ENCODE data around the gene GALNT18. TPM values are rescaled to one million over a fixed set of nuclear protein-coding genes. Genes with fewer than 3 reads are reported as not detected.

Gene GALNT18
- total RNA-seq, 2 experiments from 2014 or later, result not detected

- Histone ChIP-seq H3K36me3 (ENCODE audit: insufficient read depth, low read length) (no peaks in the 10 kb centered on the region), H3K4me3 (ENCODE audit: low read depth, low read length, poor library complexity, severe bottlenecking) (no peak overlapping the region), H4K20me1 (ENCODE audit: insufficient read depth, low read length) (no peaks in the 10 kb centered on the region), H3K79me2 (ENCODE audit: insufficient read depth, low read depth, low read length) (no peaks in the 10 kb centered on the region), H3K27ac (ENCODE audit: low read depth, low read length, poor library complexity, severe bottlenecking) (no peak overlapping the region), H3K9me3 (ENCODE audit: low read length) (no peaks in the 10 kb centered on the region), H3K4me1 (ENCODE audit: insufficient read depth, low read length, poor library complexity, severe bottlenecking) (no peaks in the 10 kb centered on the region), H3K9me2 (ENCODE audit: insufficient read depth, low read length) (no peaks in the 10 kb centered on the region), H3K4me2 (ENCODE audit: low read length) (no peak overlapping the region), H2AFZ (ENCODE audit: low read length) (no peak overlapping the region)
- TF ChIP-seq, protein P1, sequence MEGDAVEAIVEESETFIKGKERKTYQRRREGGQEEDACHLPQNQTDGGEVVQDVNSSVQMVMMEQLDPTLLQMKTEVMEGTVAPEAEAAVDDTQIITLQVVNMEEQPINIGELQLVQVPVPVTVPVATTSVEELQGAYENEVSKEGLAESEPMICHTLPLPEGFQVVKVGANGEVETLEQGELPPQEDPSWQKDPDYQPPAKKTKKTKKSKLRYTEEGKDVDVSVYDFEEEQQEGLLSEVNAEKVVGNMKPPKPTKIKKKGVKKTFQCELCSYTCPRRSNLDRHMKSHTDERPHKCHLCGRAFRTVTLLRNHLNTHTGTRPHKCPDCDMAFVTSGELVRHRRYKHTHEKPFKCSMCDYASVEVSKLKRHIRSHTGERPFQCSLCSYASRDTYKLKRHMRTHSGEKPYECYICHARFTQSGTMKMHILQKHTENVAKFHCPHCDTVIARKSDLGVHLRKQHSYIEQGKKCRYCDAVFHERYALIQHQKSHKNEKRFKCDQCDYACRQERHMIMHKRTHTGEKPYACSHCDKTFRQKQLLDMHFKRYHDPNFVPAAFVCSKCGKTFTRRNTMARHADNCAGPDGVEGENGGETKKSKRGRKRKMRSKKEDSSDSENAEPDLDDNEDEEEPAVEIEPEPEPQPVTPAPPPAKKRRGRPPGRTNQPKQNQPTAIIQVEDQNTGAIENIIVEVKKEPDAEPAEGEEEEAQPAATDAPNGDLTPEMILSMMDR (conservative IDR thresholded peaks at IDR 0.05; ENCODE audit: low read length), result no peak
- no peak for TF ChIP-seq EZH2phosphoT487 (IDR thresholded peaks at IDR 0.05; ENCODE audit: borderline replicate concordance, low read depth, low read length)
- POLR2A ChIA-PET, result no interaction called here
- CTCF ChIA-PET (ENCODE audit: unreplicated experiment), result no interaction called here
- intact Hi-C loops (cut with micrococcal nuclease; ENCODE audit: unreplicated experiment), result no loop called here
- no peak for DNase-seq (ENCODE audit: low spot score)
- no TSS peak for BruUV-seq (replicated peaks)
Observed at GRCh38 chr11:11348303-11348702, 273.5 kb downstream of the GALNT18 start.

DNA sequence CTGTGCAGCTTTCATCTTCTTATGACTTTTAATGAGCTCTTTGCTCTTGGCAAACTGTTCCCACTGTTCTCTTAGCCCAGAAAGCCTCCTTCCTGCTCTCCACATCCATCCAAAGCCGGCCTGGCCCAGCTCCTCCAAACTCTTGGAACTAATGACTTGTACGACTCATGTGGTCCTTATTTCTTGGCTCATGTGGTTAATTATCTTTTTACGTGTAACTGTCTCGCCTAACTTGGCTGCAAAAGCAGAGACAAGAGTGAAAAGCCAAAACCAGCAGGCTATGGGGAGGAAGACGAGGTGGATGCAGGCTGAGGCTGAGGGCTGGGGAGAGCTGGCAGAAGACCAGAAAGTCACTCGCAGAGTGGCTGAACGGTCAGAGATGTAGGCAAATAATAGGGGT, 274.2 kb downstream of the GALNT18 start:
- Histone ChIP-seq H3K27ac (ENCODE audit: low read depth, low read length, poor library complexity, severe bottlenecking) (no peak overlapping the region), H3K4me1 (ENCODE audit: insufficient read depth, low read length, poor library complexity, severe bottlenecking) (no peaks in the 10 kb centered on the region), H3K9me2 (ENCODE audit: insufficient read depth, low read length) (no peaks in the 10 kb centered on the region), H4K20me1 (ENCODE audit: insufficient read depth, low read length) (no peaks in the 10 kb centered on the region), H3K4me2 (ENCODE audit: low read length) (no peak overlapping the region), H3K36me3 (ENCODE audit: insufficient read depth, low read length) (no peaks in the 10 kb centered on the region), H2AFZ (ENCODE audit: low read length) (no peak overlapping the region), H3K4me3 (ENCODE audit: low read depth, low read length, poor library complexity, severe bottlenecking) (no peak overlapping the region), H3K79me2 (ENCODE audit: insufficient read depth, low read depth, low read length) (no peaks in the 10 kb centered on the region), H3K9me3 (ENCODE audit: low read length) (no peaks in the 10 kb centered on the region)
- BruUV-seq (replicated peaks), result no TSS peak
- intact Hi-C loops (cut with micrococcal nuclease; ENCODE audit: unreplicated experiment), result no loop called here
- POLR2A ChIA-PET, result interaction anchor here (1.0 kb wide), 1 partner anchor 306 kb away, joined by 3 read pairs; no protein-coding TSS in a partner anchor
- DNase-seq (ENCODE audit: low spot score), result no peak
- TF ChIP-seq, protein P1 (conservative IDR thresholded peaks at IDR 0.05; ENCODE audit: low read length), result no peak
- no peak for TF ChIP-seq EZH2phosphoT487 (IDR thresholded peaks at IDR 0.05; ENCODE audit: borderline replicate concordance, low read depth, low read length)
- CTCF ChIA-PET (ENCODE audit: unreplicated experiment), result no interaction called here

GRCh38 chr11:11346303-11346702, 275.5 kb downstream of the GALNT18 start:
- H2AFZ ChIP-seq (ENCODE audit: low read length), result no peak overlapping the region
- DNase-seq (ENCODE audit: low spot score), result no peak
- H3K27ac ChIP-seq (ENCODE audit: low read depth, low read length, poor library complexity, severe bottlenecking), result no peak overlapping the region
- no peaks in the 10 kb centered on the region for H4K20me1 ChIP-seq (ENCODE audit: insufficient read depth, low read length)
- H3K79me2 ChIP-seq (ENCODE audit: insufficient read depth, low read depth, low read length), result no peaks in the 10 kb centered on the region
- no peaks in the 10 kb centered on the region for H3K4me1 ChIP-seq (ENCODE audit: insufficient read depth, low read length, poor library complexity, severe bottlenecking)
- CTCF ChIA-PET (ENCODE audit: unreplicated experiment), result no interaction called here
- intact Hi-C loops (cut with micrococcal nuclease; ENCODE audit: unreplicated experiment), result no loop called here
- H3K4me3 ChIP-seq (ENCODE audit: low read depth, low read length, poor library complexity, severe bottlenecking), result no peak overlapping the region
- no TSS peak for BruUV-seq (replicated peaks)
- H3K4me2 ChIP-seq (ENCODE audit: low read length), result no peak overlapping the region
- no peaks in the 10 kb centered on the region for H3K36me3 ChIP-seq (ENCODE audit: insufficient read depth, low read length)
- H3K9me2 ChIP-seq (ENCODE audit: insufficient read depth, low read length), result no peaks in the 10 kb centered on the region
- POLR2A ChIA-PET, result no interaction called here
- TF ChIP-seq, protein P1 (conservative IDR thresholded peaks at IDR 0.05; ENCODE audit: low read length), result no peak
- no peak for TF ChIP-seq EZH2phosphoT487 (IDR thresholded peaks at IDR 0.05; ENCODE audit: borderline replicate concordance, low read depth, low read length)
- H3K9me3 ChIP-seq (ENCODE audit: low read length), result no peaks in the 10 kb centered on the region

Measured in OCI-LY7 (cell line).